SIG-M5 treated with dmso at 0.1 percent for 504 hours (cell line): Measurements from ENCODE around the gene CDC25C.

Source experiments
- DNase-seq: peaks from one replicate; lab custom pipeline; 2025; ENCODE audit not compliant: unreplicated experiment; lab: John Stamatoyannopoulos, UW

CDC25C gene

DNA sequence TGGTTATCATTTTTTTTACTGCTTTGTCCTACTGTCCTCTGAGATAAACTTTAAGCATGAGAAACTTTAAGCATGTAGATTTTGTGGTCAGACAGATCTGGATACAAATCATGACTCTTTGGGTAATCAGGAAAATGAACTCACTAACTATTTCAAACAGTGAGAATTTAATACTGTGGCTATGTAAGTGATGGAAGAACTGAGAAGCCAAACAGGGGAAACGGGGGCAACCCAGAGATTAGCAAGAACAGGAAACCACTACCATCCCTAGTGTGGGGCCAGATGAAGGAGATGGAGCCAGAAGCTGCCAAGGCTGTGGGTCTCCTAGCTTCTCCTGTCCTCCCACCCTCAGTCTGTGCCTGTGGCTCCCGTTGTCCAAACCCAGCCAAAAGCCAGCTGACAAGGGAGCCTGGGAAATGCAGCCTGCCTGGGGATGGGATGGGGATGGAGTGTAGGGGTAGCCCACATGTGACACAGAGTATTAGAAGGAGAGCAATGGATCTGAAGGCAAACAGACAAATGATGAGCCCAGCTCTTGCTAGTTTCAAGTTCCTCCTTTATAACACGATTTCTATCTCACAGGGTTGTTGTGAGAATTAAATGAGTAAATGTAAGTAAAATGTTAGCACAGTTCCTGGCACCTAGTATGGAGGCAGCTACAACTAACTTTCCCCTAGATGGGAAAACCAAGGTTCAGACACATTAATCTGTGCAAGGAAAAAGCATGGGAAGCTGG, 90.8 kb downstream of the CDC25C start:
- DNase-seq, result peak; percentile 29

DNA sequence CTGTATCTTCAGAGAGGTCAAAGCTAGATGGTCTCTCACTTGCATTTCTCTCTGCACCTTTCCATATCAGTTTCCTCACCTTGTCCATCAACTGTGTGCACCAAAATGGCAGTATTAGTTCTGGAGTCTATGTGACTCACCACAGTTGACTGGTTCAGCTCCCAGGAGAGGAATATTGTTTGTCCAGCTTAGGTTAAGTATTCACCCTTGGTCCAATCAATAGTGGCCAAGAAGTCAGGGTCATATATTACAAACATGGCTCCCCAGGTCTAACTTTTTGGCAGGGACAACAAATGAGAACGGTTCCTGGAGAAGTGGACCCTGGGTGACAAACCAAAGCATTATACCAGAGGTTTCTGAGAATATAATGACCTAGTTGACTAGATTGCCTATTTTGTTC, 93.6 kb downstream of the CDC25C start:
- no peak for DNase-seq
